Activated CD8-positive, alpha-beta memory T cell treated with anti-CD3 and anti-CD28 coated beads for 4 hours (primary cell): ENCODE measurements around the gene EPB41L4A.
"Not testable (repeated sequence)": the region's sequence is repeated elsewhere in the genome, so short reads cannot be mapped to it uniquely, and the experiment has no call there.

ENCODE experiments used
- DNase-seq, 2 donors: peaks; one replicate each; pipeline ENCODE4 v3.0.0-alpha.2; 2020; ENCODE audit warnings: low read depth in 2 of 2

Gene EPB41L4A

GRCh38 chr5:112403069-112403468 is 16.0 kb downstream of the EPB41L4A start:
- DNase-seq = no peak

GRCh38 chr5:112401924-112402323 is 17.2 kb downstream of the EPB41L4A start:
- no peak for DNase-seq

- DNase-seq = no peak
These were observed 21.4 kb downstream of the EPB41L4A start for GRCh38 chr5:112397690-112398089.

GRCh38 chr5:112396430-112396829 is 22.6 kb downstream of the EPB41L4A start:
- DNase-seq = no peak

- not testable (repeated sequence) for DNase-seq
These were observed 23.8 kb downstream of the EPB41L4A start for GRCh38 chr5:112395299-112395698.

GRCh38 chr5:112390327-112390726 is 28.8 kb downstream of the EPB41L4A start:
- DNase-seq = no peak

- DNase-seq = no peak
These were observed 30.3 kb downstream of the EPB41L4A start for GRCh38 chr5:112388739-112389138.

- DNase-seq = no peak
These were observed 31.0 kb downstream of the EPB41L4A start for GRCh38 chr5:112388074-112388473.

GRCh38 chr5:112386766-112387165 is 32.3 kb downstream of the EPB41L4A start:
- DNase-seq = no peak

GRCh38 chr5:112385969-112386368 is 33.1 kb downstream of the EPB41L4A start:
- DNase-seq = no peak

GRCh38 chr5:112385566-112385965 is 33.5 kb downstream of the EPB41L4A start:
- no peak for DNase-seq

- no peak for DNase-seq
These were observed 34.6 kb downstream of the EPB41L4A start for GRCh38 chr5:112384523-112384922.

- DNase-seq = no peak
These were observed 36.2 kb downstream of the EPB41L4A start for GRCh38 chr5:112382886-112383285.

GRCh38 chr5:112381521-112381920 is 37.6 kb downstream of the EPB41L4A start:
- DNase-seq = no peak

- DNase-seq = no peak
These were observed 39.3 kb downstream of the EPB41L4A start for GRCh38 chr5:112379542-112380325.

GRCh38 chr5:112374818-112375217 is 44.3 kb downstream of the EPB41L4A start:
- DNase-seq = no peak

- no peak for DNase-seq
These were observed 44.7 kb downstream of the EPB41L4A start for GRCh38 chr5:112374356-112374755.

- DNase-seq = no peak
These were observed 45.2 kb downstream of the EPB41L4A start for GRCh38 chr5:112373885-112374284.

- no peak for DNase-seq
These were observed 46.5 kb downstream of the EPB41L4A start for GRCh38 chr5:112372543-112372942.

GRCh38 chr5:112371067-112371466 is 48.0 kb downstream of the EPB41L4A start:
- no peak for DNase-seq

- no peak for DNase-seq
These were observed 51.7 kb downstream of the EPB41L4A start for GRCh38 chr5:112367400-112367799.

- DNase-seq = no peak
These were observed 52.1 kb downstream of the EPB41L4A start for GRCh38 chr5:112366987-112367386.

- not testable (repeated sequence) for DNase-seq
These were observed 58.3 kb downstream of the EPB41L4A start for GRCh38 chr5:112360740-112361139.
